Measurements from ENCODE around the gene CYP26B1.
"Not testable (repeated sequence)": the region's sequence is repeated elsewhere in the genome, so short reads cannot be mapped to it uniquely, and the experiment has no call there.

The CYP26B1 gene

GRCh38 chr2:72095364-72095763 lies 52.3 kb downstream of the CYP26B1 start:
- Histone ChIP-seq H2AFZ (ENCODE audit: low read depth, low read length) (no peak overlapping the region), H3K27me3 (ENCODE audit: insufficient read depth, low read length) (peaks cover 3% of the 10 kb centered on the region), H3K4me3 (ENCODE audit: low read length) (no peak overlapping the region), H3K36me3 (ENCODE audit: insufficient read depth, low read length) (no peaks in the 10 kb centered on the region), H3K4me1 (ENCODE audit: insufficient read depth, low read length) (no peaks in the 10 kb centered on the region), H3K9me3 (ENCODE audit: low read length) (no peaks in the 10 kb centered on the region)

GRCh38 chr2:72094701-72095100 lies 53.0 kb downstream of the CYP26B1 start:
- Histone ChIP-seq H3K36me3 (ENCODE audit: insufficient read depth, low read length) (no peaks in the 10 kb centered on the region), H3K4me3 (ENCODE audit: low read length) (no peak overlapping the region), H3K27me3 (ENCODE audit: insufficient read depth, low read length) (peaks cover 3% of the 10 kb centered on the region)

GRCh38 chr2:72092111-72092510 lies 55.6 kb downstream of the CYP26B1 start:
- Histone ChIP-seq H3K36me3 (ENCODE audit: insufficient read depth, low read length) (no peaks in the 10 kb centered on the region), H2AFZ (ENCODE audit: low read depth, low read length) (no peak overlapping the region), H3K9me3 (ENCODE audit: low read length) (no peaks in the 10 kb centered on the region), H3K4me3 (ENCODE audit: low read length) (no peak overlapping the region), H3K4me1 (ENCODE audit: insufficient read depth, low read length) (no peaks in the 10 kb centered on the region), H3K27me3 (ENCODE audit: insufficient read depth, low read length) (no peaks in the 10 kb centered on the region)

More at GRCh38 chr2:72094701-72095100, 53.0 kb downstream of the CYP26B1 start:
- Histone ChIP-seq H3K4me1 (ENCODE audit: insufficient read depth, low read length) (no peaks in the 10 kb centered on the region), H2AFZ (ENCODE audit: low read depth, low read length) (no peak overlapping the region), H3K9me3 (ENCODE audit: low read length) (no peaks in the 10 kb centered on the region)

GRCh38 chr2:72090781-72091482 lies 56.7 kb downstream of the CYP26B1 start:
- H3K27me3 ChIP-seq (ENCODE audit: insufficient read depth, low read length), result no peaks in the 10 kb centered on the region
- H3K4me3 ChIP-seq (ENCODE audit: low read length), result no peak overlapping the region
- no peaks in the 10 kb centered on the region for H3K36me3 ChIP-seq (ENCODE audit: insufficient read depth, low read length)
- H3K9me3 ChIP-seq (ENCODE audit: low read length), result no peaks in the 10 kb centered on the region
- H3K4me1 ChIP-seq (ENCODE audit: insufficient read depth, low read length), result no peaks in the 10 kb centered on the region
- H2AFZ ChIP-seq (ENCODE audit: low read depth, low read length), result no peak overlapping the region

- no peaks in the 10 kb centered on the region for H3K4me1 ChIP-seq (ENCODE audit: insufficient read depth, low read length)
- no peaks in the 10 kb centered on the region for H3K9me3 ChIP-seq (ENCODE audit: low read length)
- no peak overlapping the region for H2AFZ ChIP-seq (ENCODE audit: low read depth, low read length)
- H3K4me3 ChIP-seq (ENCODE audit: low read length), result no peak overlapping the region
- H3K36me3 ChIP-seq (ENCODE audit: insufficient read depth, low read length), result no peaks in the 10 kb centered on the region
- no peaks in the 10 kb centered on the region for H3K27me3 ChIP-seq (ENCODE audit: insufficient read depth, low read length)
Measured at GRCh38 chr2:72090271-72090720, 57.4 kb downstream of the CYP26B1 start.

GRCh38 chr2:72089537-72089936 lies 58.1 kb downstream of the CYP26B1 start:
- Histone ChIP-seq H3K4me3 (ENCODE audit: low read length) (no peak overlapping the region), H2AFZ (ENCODE audit: low read depth, low read length) (no peak overlapping the region), H3K27me3 (ENCODE audit: insufficient read depth, low read length) (no peaks in the 10 kb centered on the region), H3K4me1 (ENCODE audit: insufficient read depth, low read length) (no peaks in the 10 kb centered on the region), H3K36me3 (ENCODE audit: insufficient read depth, low read length) (no peaks in the 10 kb centered on the region), H3K9me3 (ENCODE audit: low read length) (no peaks in the 10 kb centered on the region)

GRCh38 chr2:72089028-72089427 lies 58.6 kb downstream of the CYP26B1 start:
- Histone ChIP-seq H3K4me3 (ENCODE audit: low read length) (no peak overlapping the region), H3K9me3 (ENCODE audit: low read length) (no peaks in the 10 kb centered on the region), H3K4me1 (ENCODE audit: insufficient read depth, low read length) (no peaks in the 10 kb centered on the region), H3K27me3 (ENCODE audit: insufficient read depth, low read length) (no peaks in the 10 kb centered on the region), H2AFZ (ENCODE audit: low read depth, low read length) (no peak overlapping the region), H3K36me3 (ENCODE audit: insufficient read depth, low read length) (no peaks in the 10 kb centered on the region)

- not testable (repeated sequence) for H3K4me1 ChIP-seq (ENCODE audit: insufficient read depth, low read length); H3K9me3 ChIP-seq (ENCODE audit: low read length); H3K27me3 ChIP-seq (ENCODE audit: insufficient read depth, low read length); H3K4me3 ChIP-seq (ENCODE audit: low read length); H3K36me3 ChIP-seq (ENCODE audit: insufficient read depth, low read length); H2AFZ ChIP-seq (ENCODE audit: low read depth, low read length)
Measured at GRCh38 chr2:72086871-72087633, 60.6 kb downstream of the CYP26B1 start.

GRCh38 chr2:72085513-72085912 lies 62.1 kb downstream of the CYP26B1 start:
- Histone ChIP-seq H3K9me3 (ENCODE audit: low read length) (no peaks in the 10 kb centered on the region), H3K36me3 (ENCODE audit: insufficient read depth, low read length) (no peaks in the 10 kb centered on the region), H3K27me3 (ENCODE audit: insufficient read depth, low read length) (no peaks in the 10 kb centered on the region), H2AFZ (ENCODE audit: low read depth, low read length) (no peak overlapping the region), H3K4me3 (ENCODE audit: low read length) (no peak overlapping the region), H3K4me1 (ENCODE audit: insufficient read depth, low read length) (no peaks in the 10 kb centered on the region)

- H3K4me3 ChIP-seq (ENCODE audit: low read length), result no peak overlapping the region
- H2AFZ ChIP-seq (ENCODE audit: low read depth, low read length), result no peak overlapping the region
- no peaks in the 10 kb centered on the region for H3K9me3 ChIP-seq (ENCODE audit: low read length)
- no peaks in the 10 kb centered on the region for H3K36me3 ChIP-seq (ENCODE audit: insufficient read depth, low read length)
- no peaks in the 10 kb centered on the region for H3K4me1 ChIP-seq (ENCODE audit: insufficient read depth, low read length)
- H3K27me3 ChIP-seq (ENCODE audit: insufficient read depth, low read length), result no peaks in the 10 kb centered on the region
Measured at GRCh38 chr2:72085036-72085435, 62.6 kb downstream of the CYP26B1 start.

- no peak overlapping the region for H3K4me3 ChIP-seq (ENCODE audit: low read length)
- H3K36me3 ChIP-seq (ENCODE audit: insufficient read depth, low read length), result no peaks in the 10 kb centered on the region
- H3K4me1 ChIP-seq (ENCODE audit: insufficient read depth, low read length), result no peaks in the 10 kb centered on the region
- no peaks in the 10 kb centered on the region for H3K9me3 ChIP-seq (ENCODE audit: low read length)
- H2AFZ ChIP-seq (ENCODE audit: low read depth, low read length), result no peak overlapping the region
- no peaks in the 10 kb centered on the region for H3K27me3 ChIP-seq (ENCODE audit: insufficient read depth, low read length)
Measured at GRCh38 chr2:72084584-72084976, 63.1 kb downstream of the CYP26B1 start.

- Histone ChIP-seq H3K4me3 (ENCODE audit: low read length) (no peak overlapping the region), H3K4me1 (ENCODE audit: insufficient read depth, low read length) (no peaks in the 10 kb centered on the region), H3K36me3 (ENCODE audit: insufficient read depth, low read length) (no peaks in the 10 kb centered on the region), H2AFZ (ENCODE audit: low read depth, low read length) (no peak overlapping the region), H3K9me3 (ENCODE audit: low read length) (no peaks in the 10 kb centered on the region), H3K27me3 (ENCODE audit: insufficient read depth, low read length) (no peaks in the 10 kb centered on the region)
Measured at GRCh38 chr2:72083751-72084583, 63.7 kb downstream of the CYP26B1 start.

- Histone ChIP-seq H3K4me1 (ENCODE audit: insufficient read depth, low read length) (no peaks in the 10 kb centered on the region), H3K27me3 (ENCODE audit: insufficient read depth, low read length) (no peaks in the 10 kb centered on the region), H2AFZ (ENCODE audit: low read depth, low read length) (no peak overlapping the region), H3K36me3 (ENCODE audit: insufficient read depth, low read length) (no peaks in the 10 kb centered on the region), H3K9me3 (ENCODE audit: low read length) (no peaks in the 10 kb centered on the region), H3K4me3 (ENCODE audit: low read length) (no peak overlapping the region)
Measured at GRCh38 chr2:72082887-72083286, 64.8 kb downstream of the CYP26B1 start.
